GM21576 (cell line): Measurements from ENCODE around the gene ACOD1.
A peak's percentile ranks its signal among the peaks of the same experiment; 100 is the strongest.
"Not testable (repeated sequence)": the region's sequence is repeated elsewhere in the genome, so short reads cannot be mapped to it uniquely, and the experiment has no call there.

Experiments
- ATAC-seq: cut with Tn5 transposase; IDR thresholded peaks from one replicate; pipeline ENCODE4 v1.9.1; 2021; ENCODE audit warnings: mild to moderate bottlenecking, moderate library complexity; ENCODE audit not compliant: unreplicated experiment

The ACOD1 gene

GRCh38 chr13:76948149-76948548, at the start of gene ACOD1:
Gene ACOD1 (plus strand): TSS chr13:76948511. CDS start chr13:76948559, 48 bp downstream.
- ATAC-seq, result no peak

GRCh38 chr13:76899066-76899465, 49.2 kb upstream of the ACOD1 start:
- not testable (repeated sequence) for ATAC-seq

DNA sequence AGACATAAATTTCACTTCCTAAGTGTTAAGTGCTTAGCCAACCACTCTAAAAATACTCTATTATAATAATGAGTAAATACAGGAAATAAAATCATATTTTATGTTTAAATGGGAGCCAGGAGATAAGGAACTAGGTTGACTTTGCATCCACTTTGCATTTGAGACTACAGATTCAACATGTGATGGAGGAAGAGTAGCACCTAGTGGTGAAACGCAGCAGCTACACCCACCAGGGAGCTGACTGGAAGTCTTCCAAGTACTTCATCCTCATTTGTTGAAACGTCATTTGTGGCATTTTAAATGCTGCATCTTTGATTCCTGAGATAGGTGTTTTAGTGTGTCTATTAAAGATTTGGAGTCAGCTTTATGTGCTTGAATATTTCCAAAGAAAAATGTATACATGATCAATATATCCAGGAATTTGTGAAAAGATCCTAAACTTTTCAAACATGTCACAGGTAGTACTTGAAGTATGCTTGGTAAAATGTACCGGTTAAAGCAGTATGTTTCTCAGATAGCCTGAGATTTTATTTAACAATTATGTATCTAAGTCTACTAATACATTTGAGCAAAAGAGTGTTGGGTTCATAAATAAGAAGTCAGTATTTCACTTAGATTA, 44.7 kb upstream of the ACOD1 start:
- ATAC-seq, result peak; percentile 95

GRCh38 chr13:76904507-76904906, 43.8 kb upstream of the ACOD1 start:
- ATAC-seq, result no peak

- no peak for ATAC-seq
These were observed 35.8 kb upstream of the ACOD1 start for GRCh38 chr13:76912476-76912875.

- no peak for ATAC-seq
These were observed 34.4 kb upstream of the ACOD1 start for GRCh38 chr13:76913898-76914297.

DNA sequence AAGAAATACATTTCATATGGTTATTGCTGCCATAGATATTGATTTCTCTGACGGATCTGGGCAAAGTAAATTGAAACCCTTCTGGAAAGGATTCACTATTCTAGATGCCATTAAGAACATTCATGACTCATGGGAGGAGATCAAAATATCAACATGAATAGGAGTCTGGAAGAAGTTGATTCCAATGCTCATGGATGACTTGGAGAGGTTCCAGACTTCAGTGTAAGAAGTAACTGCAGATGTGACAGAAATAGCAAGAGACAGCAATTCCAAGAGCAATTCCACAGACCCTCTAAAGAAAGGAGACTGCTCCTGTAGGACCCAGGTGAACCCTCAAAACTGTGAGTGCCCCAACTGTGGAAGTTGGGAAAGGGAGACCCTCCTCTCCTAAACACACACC, 31.2 kb upstream of the ACOD1 start:
- no peak for ATAC-seq

DNA sequence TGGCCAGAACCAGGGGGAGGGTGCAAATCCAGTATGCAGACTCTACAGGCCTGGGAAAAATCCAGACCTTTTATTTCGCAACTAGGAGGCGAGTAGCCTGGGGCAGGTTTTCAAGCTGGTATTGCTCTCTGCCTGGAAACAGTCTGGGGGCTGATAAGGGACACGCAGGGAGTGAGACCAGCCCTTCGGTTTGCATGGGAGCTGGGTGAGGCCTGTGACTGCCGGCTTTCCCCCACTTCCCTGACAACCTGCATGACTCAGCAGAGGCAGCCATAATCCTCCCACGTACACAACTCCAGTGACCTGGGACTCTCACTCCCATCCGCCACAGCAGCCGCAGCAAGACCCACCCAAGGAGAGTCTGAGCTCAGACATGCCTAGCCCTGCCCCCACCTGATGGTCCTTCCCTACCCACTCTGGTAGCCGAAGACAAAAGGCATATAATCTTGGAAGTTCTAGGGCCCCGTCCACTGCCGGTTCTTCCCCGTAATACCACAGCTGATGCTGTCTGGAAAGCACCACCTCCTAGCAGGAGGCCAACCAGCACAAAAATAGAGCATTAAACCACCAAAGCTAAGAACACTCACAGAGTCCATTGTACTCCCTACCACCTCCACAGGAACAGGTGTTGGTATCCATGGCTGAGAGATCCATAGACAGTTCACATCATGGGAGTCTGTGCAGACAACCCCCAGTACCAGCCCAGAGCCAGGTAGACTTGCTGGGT, 30.4 kb upstream of the ACOD1 start:
- not testable (repeated sequence) for ATAC-seq

- ATAC-seq, result no peak
These were observed 26.8 kb upstream of the ACOD1 start for GRCh38 chr13:76921516-76921915.

- no peak for ATAC-seq
These were observed 23.2 kb upstream of the ACOD1 start for GRCh38 chr13:76925115-76925514.

DNA sequence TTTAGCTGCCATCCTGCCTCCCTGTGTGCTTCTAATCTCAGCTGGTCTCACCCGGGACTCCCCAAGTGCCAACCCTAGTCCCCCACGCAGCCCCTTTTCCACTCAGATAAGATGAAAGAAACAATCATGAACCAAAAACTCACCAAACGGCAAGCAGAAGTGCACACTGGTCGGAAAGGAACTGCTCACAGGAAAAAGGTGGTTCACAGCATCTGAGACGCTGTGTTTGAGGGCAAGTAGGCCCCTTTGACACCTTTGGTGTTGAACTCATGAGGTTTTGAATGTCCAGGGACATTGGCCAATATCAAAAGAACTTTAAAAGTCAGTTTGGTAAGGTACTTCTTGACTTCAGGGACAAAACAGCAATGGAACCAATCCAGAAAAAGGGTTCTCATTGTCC, 20.4 kb upstream of the ACOD1 start:
- no peak for ATAC-seq

DNA sequence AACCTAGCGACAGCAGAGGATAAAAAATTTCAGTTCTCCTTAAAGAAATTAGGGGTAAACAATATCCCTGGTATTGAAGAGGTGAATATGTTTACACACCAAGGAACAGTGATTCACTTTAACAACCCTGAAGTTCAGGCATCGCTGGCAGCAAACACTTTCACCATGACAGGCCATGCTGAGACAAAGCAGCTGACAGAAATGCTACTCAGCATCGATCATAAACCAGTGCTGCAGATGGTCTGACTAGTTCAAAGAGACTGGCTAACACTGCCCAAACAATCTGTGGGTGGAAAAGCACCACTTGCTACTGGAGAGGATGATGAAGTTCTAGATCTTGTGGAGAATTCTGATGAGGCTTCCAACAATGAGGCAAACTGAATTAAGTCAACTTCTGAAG, 19.9 kb upstream of the ACOD1 start:
- ATAC-seq, result no peak

- ATAC-seq, result no peak
These were observed 19.0 kb upstream of the ACOD1 start for GRCh38 chr13:76929320-76929719.

DNA sequence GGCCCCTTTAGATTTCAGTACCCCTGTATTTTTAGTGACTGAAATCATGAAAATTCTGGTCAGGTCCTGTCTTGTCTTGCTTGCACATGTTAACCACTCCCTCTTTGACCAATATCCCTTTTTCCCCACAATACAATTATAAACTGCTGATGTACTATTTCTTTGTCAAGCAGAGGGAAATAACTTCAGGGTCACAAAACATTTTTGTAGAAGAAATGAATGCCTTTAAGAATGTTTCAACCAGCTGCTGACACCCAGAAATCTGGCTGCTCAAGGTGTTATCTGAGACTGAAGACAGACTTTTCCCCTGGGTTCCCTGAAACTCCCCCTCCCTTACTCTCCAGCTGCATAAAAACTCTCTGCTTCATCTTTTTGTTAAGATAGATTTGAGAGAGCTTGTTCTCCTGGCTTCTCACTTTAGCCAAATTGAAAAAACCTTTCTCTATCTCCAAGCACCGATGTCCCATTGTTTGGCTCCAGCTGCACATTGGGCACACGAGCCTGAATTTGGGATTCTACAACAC, 18.4 kb upstream of the ACOD1 start:
- ATAC-seq, result no peak

DNA sequence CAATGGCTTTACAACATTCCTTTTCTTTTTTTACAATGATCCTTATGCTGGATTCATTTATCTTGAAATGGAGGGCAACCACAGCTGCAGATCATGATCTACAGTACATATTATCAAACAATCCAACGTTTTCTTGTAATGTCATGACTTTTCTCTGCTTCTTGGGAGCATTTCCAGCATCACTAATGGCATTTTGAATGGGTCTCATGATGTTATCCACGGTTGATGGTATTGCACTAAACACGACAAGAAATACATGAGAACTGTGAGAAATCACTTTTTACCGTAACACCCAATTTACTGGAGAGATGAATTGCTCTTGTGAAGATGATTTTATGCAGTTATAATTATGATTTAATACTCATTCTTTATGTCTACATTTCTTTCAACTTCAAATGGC, 16.2 kb upstream of the ACOD1 start:
- ATAC-seq, result no peak

GRCh38 chr13:76934671-76935070, 13.6 kb upstream of the ACOD1 start:
- ATAC-seq, result no peak

- no peak for ATAC-seq
These were observed 11.5 kb upstream of the ACOD1 start for GRCh38 chr13:76936763-76937162.

- no peak for ATAC-seq
These were observed 11.0 kb upstream of the ACOD1 start for GRCh38 chr13:76937281-76937820.

GRCh38 chr13:76939215-76939614, 9.1 kb upstream of the ACOD1 start:
- no peak for ATAC-seq

- no peak for ATAC-seq
These were observed 5.9 kb upstream of the ACOD1 start for GRCh38 chr13:76942363-76942762.

GRCh38 chr13:76943646-76944045, 4.7 kb upstream of the ACOD1 start:
- ATAC-seq, result no peak

DNA sequence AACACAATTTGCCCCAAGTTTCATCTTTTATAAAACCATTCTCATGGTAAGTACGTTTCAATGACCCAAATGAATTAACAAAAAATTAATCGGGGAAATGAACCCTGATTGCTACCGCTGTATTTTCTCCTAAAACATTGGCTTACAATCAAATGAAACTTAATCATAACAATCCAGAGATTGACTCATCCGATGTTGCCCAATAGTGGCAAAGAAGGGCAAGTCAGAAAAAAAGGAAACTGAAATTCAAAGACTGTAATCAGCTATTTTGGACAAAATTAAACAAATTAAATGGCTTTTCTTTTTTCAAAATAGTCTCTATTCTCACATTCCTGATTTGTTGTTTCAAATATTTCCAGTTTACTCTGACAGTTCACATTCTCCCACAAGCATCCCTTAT, 3.9 kb upstream of the ACOD1 start:
- no peak for ATAC-seq
